Measurements from ENCODE around the gene USP47. TPM values are rescaled to one million over a fixed set of nuclear protein-coding genes. Genes with fewer than 3 reads are reported as not detected.

The USP47 gene
- total RNA-seq, 1 experiment from 2014 or later: 24.2 TPM

- Histone ChIP-seq H2AFZ (no peak overlapping the region), H3K9me3 (ENCODE audit: insufficient read depth, low read depth) (no peaks in the 10 kb centered on the region), H3K9me2 (ENCODE audit: insufficient read depth) (no peaks in the 10 kb centered on the region), H3K4me3 (no peak overlapping the region), H3K4me1 (replicated peaks; ENCODE audit: insufficient read depth) (no peaks in the 10 kb centered on the region), H3F3A (ENCODE audit: insufficient read depth, low read depth) (no peaks in the 10 kb centered on the region), H4K20me1 (ENCODE audit: insufficient read depth) (no peaks in the 10 kb centered on the region), H3K36me3 (ENCODE audit: low read depth) (peaks cover 2% of the 10 kb centered on the region; the same call in 1 of the 2 replicates), H3K79me2 (ENCODE audit: low read depth) (no peaks in the 10 kb centered on the region), H3K4me2 (no peak overlapping the region), H3K27me3 (ENCODE audit: insufficient read depth, low read depth) (no peaks in the 10 kb centered on the region), H3K27ac (no peak overlapping the region)
- no peak for TF ChIP-seq EZH2 (IDR thresholded peaks at IDR 0.05; ENCODE audit: low read depth)
- TF ChIP-seq, protein P1, sequence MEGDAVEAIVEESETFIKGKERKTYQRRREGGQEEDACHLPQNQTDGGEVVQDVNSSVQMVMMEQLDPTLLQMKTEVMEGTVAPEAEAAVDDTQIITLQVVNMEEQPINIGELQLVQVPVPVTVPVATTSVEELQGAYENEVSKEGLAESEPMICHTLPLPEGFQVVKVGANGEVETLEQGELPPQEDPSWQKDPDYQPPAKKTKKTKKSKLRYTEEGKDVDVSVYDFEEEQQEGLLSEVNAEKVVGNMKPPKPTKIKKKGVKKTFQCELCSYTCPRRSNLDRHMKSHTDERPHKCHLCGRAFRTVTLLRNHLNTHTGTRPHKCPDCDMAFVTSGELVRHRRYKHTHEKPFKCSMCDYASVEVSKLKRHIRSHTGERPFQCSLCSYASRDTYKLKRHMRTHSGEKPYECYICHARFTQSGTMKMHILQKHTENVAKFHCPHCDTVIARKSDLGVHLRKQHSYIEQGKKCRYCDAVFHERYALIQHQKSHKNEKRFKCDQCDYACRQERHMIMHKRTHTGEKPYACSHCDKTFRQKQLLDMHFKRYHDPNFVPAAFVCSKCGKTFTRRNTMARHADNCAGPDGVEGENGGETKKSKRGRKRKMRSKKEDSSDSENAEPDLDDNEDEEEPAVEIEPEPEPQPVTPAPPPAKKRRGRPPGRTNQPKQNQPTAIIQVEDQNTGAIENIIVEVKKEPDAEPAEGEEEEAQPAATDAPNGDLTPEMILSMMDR (conservative IDR thresholded peaks at IDR 0.05): no peak
- POLR2A ChIA-PET (ENCODE audit: unreplicated experiment): no interaction called here
- BruUV-seq (replicated peaks): no TSS peak
- CTCF ChIA-PET: no interaction called here
- no peak for DNase-seq
- intact Hi-C loops (cut with micrococcal nuclease; ENCODE audit: unreplicated experiment): no loop called here
These were observed 118.9 kb downstream of the USP47 start for GRCh38 chr11:11960687-11961086.

- TF ChIP-seq, protein P1 (conservative IDR thresholded peaks at IDR 0.05): no peak
- no peak for TF ChIP-seq EZH2 (IDR thresholded peaks at IDR 0.05; ENCODE audit: low read depth)
- H4K20me1 ChIP-seq (ENCODE audit: insufficient read depth): no peaks in the 10 kb centered on the region
- H2AFZ ChIP-seq: no peak overlapping the region
- BruUV-seq (replicated peaks): no TSS peak
- no peak for DNase-seq
- no peaks in the 10 kb centered on the region for H3K9me2 ChIP-seq (ENCODE audit: insufficient read depth)
- H3K9me3 ChIP-seq (ENCODE audit: insufficient read depth, low read depth): no peaks in the 10 kb centered on the region
- no peak overlapping the region for H3K4me3 ChIP-seq
- no peaks in the 10 kb centered on the region for H3F3A ChIP-seq (ENCODE audit: insufficient read depth, low read depth)
- no peaks in the 10 kb centered on the region for H3K36me3 ChIP-seq (ENCODE audit: low read depth)
- ChIA-PET POLR2A (ENCODE audit: unreplicated experiment) (interaction anchor here (0.5 kb wide), 1 partner anchor 39 kb away, joined by 4 read pairs; no protein-coding TSS in a partner anchor), CTCF (no interaction called here)
- no peaks in the 10 kb centered on the region for H3K27me3 ChIP-seq (ENCODE audit: insufficient read depth, low read depth)
- H3K4me2 ChIP-seq: no peak overlapping the region
- H3K4me1 ChIP-seq (replicated peaks; ENCODE audit: insufficient read depth): no peaks in the 10 kb centered on the region
- H3K27ac ChIP-seq: no peak overlapping the region
- no peaks in the 10 kb centered on the region for H3K79me2 ChIP-seq (ENCODE audit: low read depth)
- intact Hi-C loops (cut with micrococcal nuclease; ENCODE audit: unreplicated experiment): no loop called here
These were observed 119.7 kb downstream of the USP47 start for GRCh38 chr11:11961399-11962028.

GRCh38 chr11:11963067-11963466, 121.3 kb downstream of the USP47 start:
- BruUV-seq (replicated peaks): no TSS peak
- TF ChIP-seq, protein P1 (conservative IDR thresholded peaks at IDR 0.05): no peak
- no peak for TF ChIP-seq EZH2 (IDR thresholded peaks at IDR 0.05; ENCODE audit: low read depth)
- Histone ChIP-seq H3K36me3 (ENCODE audit: low read depth) (no peaks in the 10 kb centered on the region), H4K20me1 (ENCODE audit: insufficient read depth) (no peaks in the 10 kb centered on the region), H3K9me3 (ENCODE audit: insufficient read depth, low read depth) (no peaks in the 10 kb centered on the region), H3K4me1 (replicated peaks; ENCODE audit: insufficient read depth) (no peaks in the 10 kb centered on the region), H2AFZ (no peak overlapping the region), H3F3A (ENCODE audit: insufficient read depth, low read depth) (no peaks in the 10 kb centered on the region), H3K79me2 (ENCODE audit: low read depth) (no peaks in the 10 kb centered on the region), H3K9me2 (ENCODE audit: insufficient read depth) (no peaks in the 10 kb centered on the region), H3K4me3 (no peak overlapping the region), H3K27ac (no peak overlapping the region), H3K27me3 (ENCODE audit: insufficient read depth, low read depth) (no peaks in the 10 kb centered on the region), H3K4me2 (no peak overlapping the region)
- intact Hi-C loops (cut with micrococcal nuclease; ENCODE audit: unreplicated experiment): no loop called here
- no peak for DNase-seq
- CTCF ChIA-PET: no interaction called here
- POLR2A ChIA-PET (ENCODE audit: unreplicated experiment): no interaction called here

Data from PC-9 (cell line).